Stimulated activated CD8-positive, alpha-beta memory T cell treated with anti-CD3 and anti-CD28 coated beads, Interleukin-12 subunit alpha, Interleukin-12 subunit beta, amount 100 ng/mL, for 1 hour (primary cell): ENCODE measurements around the gene C1QTNF6.
"Not testable (repeated sequence)": the region's sequence is repeated elsewhere in the genome, so short reads cannot be mapped to it uniquely, and the experiment has no call there.

ENCODE experiments used
- DNase-seq: peaks from one replicate; pipeline ENCODE4 v3.0.0-alpha.2; 2020; ENCODE audit warnings: low read depth

C1QTNF6 gene

GRCh38 chr22:37206841-37207821 lies 19.1 kb upstream of the C1QTNF6 start:
- DNase-seq: no peak

GRCh38 chr22:37206118-37206840 lies 18.2 kb upstream of the C1QTNF6 start:
- DNase-seq: no peak

GRCh38 chr22:37205046-37205445 lies 17.0 kb upstream of the C1QTNF6 start:
- DNase-seq: no peak

- no peak for DNase-seq
These were observed 16.1 kb upstream of the C1QTNF6 start for GRCh38 chr22:37204045-37204655.

GRCh38 chr22:37203354-37204044 lies 15.5 kb upstream of the C1QTNF6 start:
- no peak for DNase-seq

GRCh38 chr22:37202716-37203115 lies 14.7 kb upstream of the C1QTNF6 start:
- DNase-seq: no peak

- DNase-seq: no peak
These were observed 14.0 kb upstream of the C1QTNF6 start for GRCh38 chr22:37202001-37202555.

GRCh38 chr22:37201443-37201820 lies 13.4 kb upstream of the C1QTNF6 start:
- not testable (repeated sequence) for DNase-seq

GRCh38 chr22:37199760-37200108 lies 11.7 kb upstream of the C1QTNF6 start:
- no peak for DNase-seq

GRCh38 chr22:37199103-37199759 lies 11.2 kb upstream of the C1QTNF6 start:
- DNase-seq: peak; percentile 97

GRCh38 chr22:37198258-37199102 lies 10.4 kb upstream of the C1QTNF6 start:
- peak; percentile 86 for DNase-seq

- no peak for DNase-seq
These were observed 9.6 kb upstream of the C1QTNF6 start for GRCh38 chr22:37197451-37198257.

GRCh38 chr22:37196539-37197450 lies 8.7 kb upstream of the C1QTNF6 start:
- no peak for DNase-seq

- no peak for DNase-seq
These were observed 7.9 kb upstream of the C1QTNF6 start for GRCh38 chr22:37195921-37196320.

- no peak for DNase-seq
These were observed 6.7 kb upstream of the C1QTNF6 start for GRCh38 chr22:37194750-37195149.

- no peak for DNase-seq
These were observed 5.7 kb upstream of the C1QTNF6 start for GRCh38 chr22:37193629-37194191.

GRCh38 chr22:37192741-37193140 lies 4.7 kb upstream of the C1QTNF6 start:
- no peak for DNase-seq

GRCh38 chr22:37192204-37192603 lies 4.2 kb upstream of the C1QTNF6 start:
- DNase-seq: no peak
